WTC11 (cell line): Measurements from ENCODE around the gene YIPF2. TPM values are rescaled to one million over a fixed set of nuclear protein-coding genes. Genes with fewer than 3 reads are reported as not detected.

ENCODE experiments used
- ATAC-seq: fragments of 200-7000 bp; cut with Tn5 transposase; 2 replicates; pipeline ENCODE4 v1.10.0; 2021; ENCODE audit warnings: mild to moderate bottlenecking, moderate library complexity
- CTCF ChIA-PET: fragments of 300-600 bp; sonication (Branson Sonifier 250); formaldehyde crosslinking; loops from one replicate; lab custom pipeline; 2021; ENCODE audit warnings: antibody characterized with exemption; lab: Charles Lee
- POLR2A ChIA-PET: fragments of 350-600 bp; sonication (Branson Sonifier 250); formaldehyde crosslinking; loops from one replicate; lab custom pipeline; 2021; ENCODE audit warnings: antibody characterized with exemption; lab: Charles Lee
- DNase-seq: peaks from one replicate; pipeline ENCODE4 v3.0.0; 2021; ENCODE audit warnings: low spot score
- H3K27ac Mint-ChIP-seq: 2 replicates; pipeline ENCODE4 v1.8.0; 2021; ENCODE audit warnings: mixed read lengths
- H3K27me3 Mint-ChIP-seq: 2 replicates; pipeline ENCODE4 v1.8.0; 2021; ENCODE audit warnings: low read depth, mild to moderate bottlenecking, moderate library complexity, mixed read lengths
- H3K36me3 Mint-ChIP-seq: 2 replicates; pipeline ENCODE4 v1.8.0; 2021; ENCODE audit warnings: mixed read lengths
- H3K4me1 Mint-ChIP-seq: 2 replicates; pipeline ENCODE4 v1.8.0; 2022; ENCODE audit warnings: mixed read lengths
- H3K4me3 Mint-ChIP-seq: 2 replicates; pipeline ENCODE4 v1.8.0; 2021; ENCODE audit warnings: mild to moderate bottlenecking, moderate library complexity, mixed read lengths
- H3K9me3 Mint-ChIP-seq: 2 replicates; pipeline ENCODE4 v1.8.0; 2021; ENCODE audit warnings: mixed read lengths
- ATF3 ChIP-seq: sonication (generic); formaldehyde crosslinking; conservative IDR thresholded peaks from 2 replicates; pipeline ENCODE4 v1.8.1; 2022; ENCODE audit warnings: mild to moderate bottlenecking, missing genetic modification reagents
- CDX4 ChIP-seq: fragments of 250-450 bp; sonication (Bioruptor Pico); IDR thresholded peaks from 2 replicates; pipeline ENCODE4 v1.9.0; 2021; ENCODE audit warnings: moderate library complexity, mild to moderate bottlenecking, inconsistent platforms, borderline replicate concordance
- E2F5 ChIP-seq: sonication (generic); formaldehyde crosslinking; IDR thresholded peaks from 2 replicates; pipeline ENCODE4 v1.8.1; 2022; ENCODE audit warnings: mild to moderate bottlenecking, moderate library complexity, missing genetic modification reagents
- GABPB1 ChIP-seq: sonication (generic); formaldehyde crosslinking; IDR thresholded peaks from 2 replicates; pipeline ENCODE4 v1.8.1; 2023; ENCODE audit warnings: mild to moderate bottlenecking, missing genetic modification reagents
- HMGA2 ChIP-seq: fragments of 250-450 bp; sonication (Bioruptor Pico); IDR thresholded peaks from 2 replicates; pipeline ENCODE4 v1.4.0; 2021; ENCODE audit warnings: mild to moderate bottlenecking, moderate library complexity
- OVOL2 ChIP-seq: fragments of 250-450 bp; sonication (Bioruptor Pico); IDR thresholded peaks from 2 replicates; pipeline ENCODE4 v1.9.0; 2021; ENCODE audit warnings: mild to moderate bottlenecking, borderline replicate concordance
- RELA ChIP-seq: sonication (generic); formaldehyde crosslinking; IDR thresholded peaks from 2 replicates; pipeline ENCODE4 v1.8.1; 2022; ENCODE audit warnings: missing genetic modification reagents, mild to moderate bottlenecking, borderline replicate concordance
- SMAD4 ChIP-seq: sonication (generic); formaldehyde crosslinking; IDR thresholded peaks from 2 replicates; pipeline ENCODE4 v1.8.0; 2022; ENCODE audit warnings: mild to moderate bottlenecking, missing genetic modification reagents
- TEAD1 ChIP-seq: sonication (generic); formaldehyde crosslinking; IDR thresholded peaks from 2 replicates; pipeline ENCODE4 v1.8.0; 2022; ENCODE audit warnings: mild to moderate bottlenecking, missing genetic modification reagents
- TP53 ChIP-seq: sonication (generic); formaldehyde crosslinking; IDR thresholded peaks from 2 replicates; pipeline ENCODE4 v1.8.1; 2023; ENCODE audit warnings: mild to moderate bottlenecking, missing genetic modification reagents
- ZNF396 ChIP-seq: fragments of 250-450 bp; sonication (Bioruptor Pico); IDR thresholded peaks from 2 replicates; pipeline ENCODE4 v1.8.0; 2021; ENCODE audit warnings: mild to moderate bottlenecking, moderate library complexity, borderline replicate concordance
- ZNF423 ChIP-seq: fragments of 250-450 bp; sonication (Bioruptor Pico); IDR thresholded peaks from 2 replicates; pipeline ENCODE4 v2.1.2; 2022; ENCODE audit warnings: mild to moderate bottlenecking, moderate library complexity
- total RNA-seq: library from RNA; stranded (reverse); gene quantifications from 3 replicates; pipeline ENCODE4 v1.2.3, GENCODE V29; 2021
- TF ChIP-seq, protein P1 (sequence below): sonication (generic); formaldehyde crosslinking; IDR thresholded peaks from 2 replicates; pipeline ENCODE4 v1.8.0; 2023; ENCODE audit warnings: missing genetic modification reagents
- TF ChIP-seq, protein P2 (sequence below): sonication (generic); formaldehyde crosslinking; IDR thresholded peaks from 2 replicates; pipeline ENCODE4 v1.8.1; 2022; ENCODE audit warnings: mild to moderate bottlenecking, missing genetic modification reagents, moderate library complexity, borderline replicate concordance
- TF ChIP-seq, protein P3 (sequence below): sonication (generic); formaldehyde crosslinking; conservative IDR thresholded peaks from 2 replicates; pipeline ENCODE4 v1.8.1; 2023; ENCODE audit warnings: mild to moderate bottlenecking, low read depth, missing genetic modification reagents, moderate library complexity
- TF ChIP-seq, protein P4 (sequence below): sonication (generic); formaldehyde crosslinking; IDR thresholded peaks from 2 replicates; pipeline ENCODE4 v1.8.0; 2022; ENCODE audit warnings: missing genetic modification reagents
- TF ChIP-seq, protein P5 (sequence below): fragments of 250-450 bp; sonication (Bioruptor Pico); IDR thresholded peaks from 2 replicates; pipeline ENCODE4 v1.9.0; 2021; ENCODE audit warnings: mild to moderate bottlenecking
- TF ChIP-seq, protein P6 (sequence below): sonication (generic); formaldehyde crosslinking; IDR thresholded peaks from 2 replicates; pipeline ENCODE4 v1.8.1; 2023; ENCODE audit warnings: mild to moderate bottlenecking, missing genetic modification reagents

Gene YIPF2
- total RNA-seq, 1 experiment from 2014 or later = 65.5 TPM

DNA sequence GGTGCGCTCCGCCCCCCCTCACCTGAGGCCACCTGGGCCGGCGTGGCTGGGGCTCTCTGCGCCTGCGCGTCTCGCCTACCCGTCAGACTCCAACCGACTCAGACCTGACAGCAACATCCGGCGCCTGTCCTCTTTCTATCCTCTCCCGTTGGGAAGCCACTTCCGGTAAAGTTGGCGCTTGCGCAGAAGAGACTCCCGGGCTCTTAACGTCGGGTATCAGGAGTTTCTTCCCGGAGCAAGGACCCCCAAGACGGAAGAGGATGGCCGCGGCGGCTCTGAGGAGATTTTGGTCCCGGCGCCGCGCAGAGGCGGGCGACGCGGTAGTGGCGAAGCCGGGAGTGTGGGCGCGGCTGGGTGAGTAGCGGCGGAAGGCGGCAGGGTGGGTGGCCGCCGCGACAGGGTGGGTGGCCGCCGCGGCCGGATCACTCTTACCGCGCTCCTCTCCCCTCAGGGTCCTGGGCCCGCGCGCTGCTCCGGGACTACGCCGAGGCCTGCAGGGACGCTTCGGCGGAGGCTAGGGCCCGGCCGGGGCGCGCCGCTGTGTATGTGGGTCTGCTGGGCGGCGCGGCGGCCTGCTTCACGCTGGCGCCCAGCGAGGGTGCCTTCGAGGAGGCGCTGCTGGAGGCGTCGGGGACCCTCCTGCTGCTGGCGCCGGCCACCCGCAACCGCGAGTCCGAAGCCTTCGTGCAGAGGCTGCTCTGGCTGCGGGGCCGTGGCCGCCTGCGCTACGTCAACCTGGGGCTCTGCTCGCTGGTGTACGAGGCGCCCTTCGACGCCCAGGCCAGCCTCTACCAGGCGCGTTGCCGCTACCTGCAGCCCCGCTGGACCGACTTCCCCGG lies at the start of gene YIPF2, which contains the start of gene TIMM29 (continued):
- TF ChIP-seq ZNF423 (no peak), ZNF396 (CRISPR knock-in tag) (no peak), OVOL2 (CRISPR knock-in tag) (no peak), GABPB1 (CRISPR knock-in tag) (peak; percentile 97)
- TF ChIP-seq, protein P1, sequence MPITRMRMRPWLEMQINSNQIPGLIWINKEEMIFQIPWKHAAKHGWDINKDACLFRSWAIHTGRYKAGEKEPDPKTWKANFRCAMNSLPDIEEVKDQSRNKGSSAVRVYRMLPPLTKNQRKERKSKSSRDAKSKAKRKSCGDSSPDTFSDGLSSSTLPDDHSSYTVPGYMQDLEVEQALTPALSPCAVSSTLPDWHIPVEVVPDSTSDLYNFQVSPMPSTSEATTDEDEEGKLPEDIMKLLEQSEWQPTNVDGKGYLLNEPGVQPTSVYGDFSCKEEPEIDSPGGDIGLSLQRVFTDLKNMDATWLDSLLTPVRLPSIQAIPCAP (CRISPR knock-in tag) = 0 out of 2 replicates have a peak, but pooled peaks have one; percentile 31
- TF ChIP-seq, protein P2, sequence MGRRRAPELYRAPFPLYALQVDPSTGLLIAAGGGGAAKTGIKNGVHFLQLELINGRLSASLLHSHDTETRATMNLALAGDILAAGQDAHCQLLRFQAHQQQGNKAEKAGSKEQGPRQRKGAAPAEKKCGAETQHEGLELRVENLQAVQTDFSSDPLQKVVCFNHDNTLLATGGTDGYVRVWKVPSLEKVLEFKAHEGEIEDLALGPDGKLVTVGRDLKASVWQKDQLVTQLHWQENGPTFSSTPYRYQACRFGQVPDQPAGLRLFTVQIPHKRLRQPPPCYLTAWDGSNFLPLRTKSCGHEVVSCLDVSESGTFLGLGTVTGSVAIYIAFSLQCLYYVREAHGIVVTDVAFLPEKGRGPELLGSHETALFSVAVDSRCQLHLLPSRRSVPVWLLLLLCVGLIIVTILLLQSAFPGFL (CRISPR knock-in tag) = no peak
- TF ChIP-seq, protein P3, sequence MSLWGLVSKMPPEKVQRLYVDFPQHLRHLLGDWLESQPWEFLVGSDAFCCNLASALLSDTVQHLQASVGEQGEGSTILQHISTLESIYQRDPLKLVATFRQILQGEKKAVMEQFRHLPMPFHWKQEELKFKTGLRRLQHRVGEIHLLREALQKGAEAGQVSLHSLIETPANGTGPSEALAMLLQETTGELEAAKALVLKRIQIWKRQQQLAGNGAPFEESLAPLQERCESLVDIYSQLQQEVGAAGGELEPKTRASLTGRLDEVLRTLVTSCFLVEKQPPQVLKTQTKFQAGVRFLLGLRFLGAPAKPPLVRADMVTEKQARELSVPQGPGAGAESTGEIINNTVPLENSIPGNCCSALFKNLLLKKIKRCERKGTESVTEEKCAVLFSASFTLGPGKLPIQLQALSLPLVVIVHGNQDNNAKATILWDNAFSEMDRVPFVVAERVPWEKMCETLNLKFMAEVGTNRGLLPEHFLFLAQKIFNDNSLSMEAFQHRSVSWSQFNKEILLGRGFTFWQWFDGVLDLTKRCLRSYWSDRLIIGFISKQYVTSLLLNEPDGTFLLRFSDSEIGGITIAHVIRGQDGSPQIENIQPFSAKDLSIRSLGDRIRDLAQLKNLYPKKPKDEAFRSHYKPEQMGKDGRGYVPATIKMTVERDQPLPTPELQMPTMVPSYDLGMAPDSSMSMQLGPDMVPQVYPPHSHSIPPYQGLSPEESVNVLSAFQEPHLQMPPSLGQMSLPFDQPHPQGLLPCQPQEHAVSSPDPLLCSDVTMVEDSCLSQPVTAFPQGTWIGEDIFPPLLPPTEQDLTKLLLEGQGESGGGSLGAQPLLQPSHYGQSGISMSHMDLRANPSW (CRISPR knock-in tag) = no peak

DNA sequence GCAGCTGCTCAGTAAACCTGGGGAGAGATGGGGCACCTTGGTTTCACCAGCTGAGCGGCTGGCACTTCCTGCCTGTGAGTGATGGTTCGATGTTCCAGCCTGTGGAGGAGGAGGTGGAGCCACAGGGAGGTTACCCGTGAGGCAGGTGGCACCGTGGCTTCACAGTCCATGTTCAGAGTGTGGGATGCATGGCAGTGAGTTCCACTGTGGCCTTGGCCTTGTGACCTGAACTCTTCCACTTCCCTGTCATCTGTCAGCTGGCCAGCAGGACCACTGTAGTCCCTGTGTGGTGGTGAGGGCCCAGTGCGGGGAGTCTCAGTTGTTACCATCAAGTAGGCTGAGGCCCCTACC lies 49.3 kb upstream of the YIPF2 start:
- DNase-seq = no peak
- peaks cover 13% of the 10 kb centered on the region for H3K36me3 Mint-ChIP-seq
- H3K27me3 Mint-ChIP-seq = no peaks in the 10 kb centered on the region
- ATAC-seq = no peak
- 0 out of 2 replicates have a peak overlapping the region, but pooled peaks have one; percentile 41 for H3K27ac Mint-ChIP-seq
- POLR2A ChIA-PET = interaction anchor here (0.5 kb wide), 1 partner anchor 989 kb away, joined by 4 read pairs; no protein-coding TSS in a partner anchor
- H3K9me3 Mint-ChIP-seq = peaks cover 10% of the 10 kb centered on the region
- peaks cover 25% of the 10 kb centered on the region for H3K4me1 Mint-ChIP-seq
- CTCF ChIA-PET = interaction anchor here (1.0 kb wide), 2 partner anchors 34 to 113 kb away, joined by 3 to 4 read pairs; no protein-coding TSS in a partner anchor
- no peak overlapping the region for H3K4me3 Mint-ChIP-seq
- TF ChIP-seq, protein P1 (CRISPR knock-in tag) = no peak
- TF ChIP-seq, protein P2 (CRISPR knock-in tag) = no peak
- TF ChIP-seq TP53 (CRISPR knock-in tag) = no peak
- no peak for TF ChIP-seq CDX4
- TF ChIP-seq, protein P4, sequence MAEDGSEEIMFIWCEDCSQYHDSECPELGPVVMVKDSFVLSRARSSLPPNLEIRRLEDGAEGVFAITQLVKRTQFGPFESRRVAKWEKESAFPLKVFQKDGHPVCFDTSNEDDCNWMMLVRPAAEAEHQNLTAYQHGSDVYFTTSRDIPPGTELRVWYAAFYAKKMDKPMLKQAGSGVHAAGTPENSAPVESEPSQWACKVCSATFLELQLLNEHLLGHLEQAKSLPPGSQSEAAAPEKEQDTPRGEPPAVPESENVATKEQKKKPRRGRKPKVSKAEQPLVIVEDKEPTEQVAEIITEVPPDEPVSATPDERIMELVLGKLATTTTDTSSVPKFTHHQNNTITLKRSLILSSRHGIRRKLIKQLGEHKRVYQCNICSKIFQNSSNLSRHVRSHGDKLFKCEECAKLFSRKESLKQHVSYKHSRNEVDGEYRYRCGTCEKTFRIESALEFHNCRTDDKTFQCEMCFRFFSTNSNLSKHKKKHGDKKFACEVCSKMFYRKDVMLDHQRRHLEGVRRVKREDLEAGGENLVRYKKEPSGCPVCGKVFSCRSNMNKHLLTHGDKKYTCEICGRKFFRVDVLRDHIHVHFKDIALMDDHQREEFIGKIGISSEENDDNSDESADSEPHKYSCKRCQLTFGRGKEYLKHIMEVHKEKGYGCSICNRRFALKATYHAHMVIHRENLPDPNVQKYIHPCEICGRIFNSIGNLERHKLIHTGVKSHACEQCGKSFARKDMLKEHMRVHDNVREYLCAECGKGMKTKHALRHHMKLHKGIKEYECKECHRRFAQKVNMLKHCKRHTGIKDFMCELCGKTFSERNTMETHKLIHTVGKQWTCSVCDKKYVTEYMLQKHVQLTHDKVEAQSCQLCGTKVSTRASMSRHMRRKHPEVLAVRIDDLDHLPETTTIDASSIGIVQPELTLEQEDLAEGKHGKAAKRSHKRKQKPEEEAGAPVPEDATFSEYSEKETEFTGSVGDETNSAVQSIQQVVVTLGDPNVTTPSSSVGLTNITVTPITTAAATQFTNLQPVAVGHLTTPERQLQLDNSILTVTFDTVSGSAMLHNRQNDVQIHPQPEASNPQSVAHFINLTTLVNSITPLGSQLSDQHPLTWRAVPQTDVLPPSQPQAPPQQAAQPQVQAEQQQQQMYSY (CRISPR knock-in tag) = no peak
- TF ChIP-seq ATF3 (CRISPR knock-in tag) = no peak
- no peak for TF ChIP-seq HMGA2 (CRISPR knock-in tag)
- TF ChIP-seq, protein P5, sequence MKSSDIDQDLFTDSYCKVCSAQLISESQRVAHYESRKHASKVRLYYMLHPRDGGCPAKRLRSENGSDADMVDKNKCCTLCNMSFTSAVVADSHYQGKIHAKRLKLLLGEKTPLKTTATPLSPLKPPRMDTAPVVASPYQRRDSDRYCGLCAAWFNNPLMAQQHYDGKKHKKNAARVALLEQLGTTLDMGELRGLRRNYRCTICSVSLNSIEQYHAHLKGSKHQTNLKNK = no peak
- TF ChIP-seq TEAD1 (CRISPR knock-in tag) = no peak
- TF ChIP-seq RELA = no peak
- TF ChIP-seq, protein P6, sequence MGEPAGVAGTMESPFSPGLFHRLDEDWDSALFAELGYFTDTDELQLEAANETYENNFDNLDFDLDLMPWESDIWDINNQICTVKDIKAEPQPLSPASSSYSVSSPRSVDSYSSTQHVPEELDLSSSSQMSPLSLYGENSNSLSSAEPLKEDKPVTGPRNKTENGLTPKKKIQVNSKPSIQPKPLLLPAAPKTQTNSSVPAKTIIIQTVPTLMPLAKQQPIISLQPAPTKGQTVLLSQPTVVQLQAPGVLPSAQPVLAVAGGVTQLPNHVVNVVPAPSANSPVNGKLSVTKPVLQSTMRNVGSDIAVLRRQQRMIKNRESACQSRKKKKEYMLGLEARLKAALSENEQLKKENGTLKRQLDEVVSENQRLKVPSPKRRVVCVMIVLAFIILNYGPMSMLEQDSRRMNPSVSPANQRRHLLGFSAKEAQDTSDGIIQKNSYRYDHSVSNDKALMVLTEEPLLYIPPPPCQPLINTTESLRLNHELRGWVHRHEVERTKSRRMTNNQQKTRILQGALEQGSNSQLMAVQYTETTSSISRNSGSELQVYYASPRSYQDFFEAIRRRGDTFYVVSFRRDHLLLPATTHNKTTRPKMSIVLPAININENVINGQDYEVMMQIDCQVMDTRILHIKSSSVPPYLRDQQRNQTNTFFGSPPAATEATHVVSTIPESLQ = no peak
- TF ChIP-seq SMAD4 (CRISPR knock-in tag) = no peak
- no peak for TF ChIP-seq E2F5 (CRISPR knock-in tag)
